IMR-90 (cell line): Measurements from ENCODE around the gene MRPS21. TPM values are rescaled to one million over a fixed set of nuclear protein-coding genes. Genes with fewer than 3 reads are reported as not detected.
A peak's percentile ranks its signal among the peaks of the same experiment; 100 is the strongest.

Source experiments
- ATAC-seq: fragments of 200-7000 bp; cut with Tn5 transposase; 2 replicates; pipeline ENCODE4 v1.9.1; 2020; ENCODE audit warnings: low read depth, mild to moderate bottlenecking, moderate library complexity
- BruUV-seq: library from RNA; stranded (reverse); fragments of 400-500 nt; replicated peaks from 2 replicates; lab custom pipeline; 2021; lab: Mats Ljungman, UMichigan
- CTCF ChIA-PET: fragments of 300-600 bp; formaldehyde crosslinking; extraction: SDS; loops from one replicate; lab custom pipeline; 2021; ENCODE audit warnings: antibody characterized with exemption; lab: Yijun Ruan, JAX
- POLR2A ChIA-PET: fragments of 300-600 bp; sonication (Branson Sonifier 250); formaldehyde crosslinking; loops from one replicate; lab custom pipeline; 2022; ENCODE audit warnings: antibody characterized with exemption; ENCODE audit not compliant: unreplicated experiment; lab: Charles Lee
- DNase-seq: peaks from one replicate; pipeline ENCODE4 v3.0.0; 2013
- H2AFZ ChIP-seq: replicated peaks from 2 replicates; pipeline ENCODE3; 2013; ENCODE audit warnings: low read length, mild to moderate bottlenecking; ENCODE audit not compliant: poor library complexity
- H2AK5ac ChIP-seq: 2 replicates; pipeline ENCODE4 v1.6.1; 2013; ENCODE audit warnings: low read depth, low read length, inconsistent platforms
- H2AK9ac ChIP-seq: replicated peaks from 2 replicates; pipeline ENCODE3; 2013; ENCODE audit warnings: mild to moderate bottlenecking, low read depth, low read length, moderate library complexity; ENCODE audit not compliant: poor library complexity
- H2BK120ac ChIP-seq: 2 replicates; pipeline ENCODE4 v1.6.1; 2013; ENCODE audit warnings: low read depth, low read length, inconsistent platforms
- H2BK15ac ChIP-seq: 3 replicates; pipeline ENCODE4 v1.6.1; 2013; ENCODE audit warnings: low read depth, low read length, inconsistent platforms
- H2BK20ac ChIP-seq: 2 replicates; pipeline ENCODE4 v1.6.1; 2013; ENCODE audit warnings: low read depth, mild to moderate bottlenecking, inconsistent platforms, low read length, moderate library complexity
- H2BK5ac ChIP-seq: 2 replicates; pipeline ENCODE4 v1.6.1; 2013; ENCODE audit warnings: mild to moderate bottlenecking, low read depth, low read length, inconsistent platforms; ENCODE audit not compliant: poor library complexity, severe bottlenecking
- H3K14ac ChIP-seq: replicated peaks from 2 replicates; pipeline ENCODE4 v1.6.1; 2013; ENCODE audit warnings: low read depth, low read length, inconsistent platforms
- H3K18ac ChIP-seq: 2 replicates; pipeline ENCODE4 v1.6.1; 2013; ENCODE audit warnings: low read depth, low read length, control low read depth
- H3K23ac ChIP-seq: 2 replicates; pipeline ENCODE4 v1.6.1; 2013; ENCODE audit warnings: low read depth, low read length, inconsistent platforms
- H3K27ac ChIP-seq: 2 replicates; pipeline ENCODE4 v1.5.1; 2013; ENCODE audit warnings: mild to moderate bottlenecking, control low read depth, low read length; ENCODE audit not compliant: insufficient read depth
- H3K27me3 ChIP-seq: 2 replicates; pipeline ENCODE4 v1.6.1; 2013; ENCODE audit warnings: low read length; ENCODE audit not compliant: control insufficient read depth, insufficient read depth
- H3K36me3 ChIP-seq: 2 replicates; pipeline ENCODE4 v1.6.1; 2013; ENCODE audit warnings: low read length, mixed read lengths; ENCODE audit not compliant: control insufficient read depth, insufficient read depth
- H3K4ac ChIP-seq: 2 replicates; pipeline ENCODE4 v1.6.1; 2013; ENCODE audit warnings: low read depth, low read length, inconsistent platforms
- H3K4me1 ChIP-seq: 2 replicates; pipeline ENCODE4 v1.6.1; 2013; ENCODE audit warnings: low read length, mixed read lengths; ENCODE audit not compliant: control insufficient read depth, insufficient read depth
- H3K4me2 ChIP-seq: 2 replicates; pipeline ENCODE4 v1.6.1; 2013; ENCODE audit warnings: low read depth, mild to moderate bottlenecking, control low read depth, low read length, moderate library complexity
- H3K4me3 ChIP-seq: 2 replicates; pipeline ENCODE4 v1.5.1; 2013; ENCODE audit warnings: low read depth, mild to moderate bottlenecking, control low read depth, low read length, moderate library complexity; ENCODE audit not compliant: insufficient read depth
- H3K56ac ChIP-seq: 2 replicates; pipeline ENCODE4 v1.6.1; 2013; ENCODE audit warnings: low read length, inconsistent platforms; ENCODE audit not compliant: insufficient read depth; ENCODE audit errors: extremely low read depth
- H3K79me1 ChIP-seq, 2 experiments: 2 replicates each; pipeline ENCODE4 v1.6.1; 2013; ENCODE audit warnings: low read length in 2 of 2, inconsistent platforms in 1 of 2, low read depth in 1 of 2
- H3K9ac ChIP-seq: 2 replicates; pipeline ENCODE4 v1.6.1; 2013; ENCODE audit warnings: low read depth, low read length, control low read depth
- H3K9me1 ChIP-seq: 2 replicates; pipeline ENCODE4 v1.6.1; 2013; ENCODE audit warnings: low read length, inconsistent platforms; ENCODE audit not compliant: insufficient read depth
- H3K9me3 ChIP-seq: 2 replicates; pipeline ENCODE4 v1.6.1; 2013; ENCODE audit warnings: low read length; ENCODE audit not compliant: control insufficient read depth, insufficient read depth
- H4K20me1 ChIP-seq: 2 replicates; pipeline ENCODE4 v1.6.1; 2013; ENCODE audit warnings: low read length, inconsistent platforms; ENCODE audit not compliant: insufficient read depth
- H4K5ac ChIP-seq: 2 replicates; pipeline ENCODE4 v1.6.1; 2013; ENCODE audit warnings: mild to moderate bottlenecking, low read depth, low read length, control low read depth
- H4K8ac ChIP-seq, 2 experiments: 2 replicates each; pipeline ENCODE4 v1.6.1; 2013; ENCODE audit warnings: low read depth in 2 of 2, low read length in 2 of 2, control low read depth in 1 of 2, inconsistent platforms in 1 of 2
- H4K91ac ChIP-seq: 2 replicates; pipeline ENCODE4 v1.6.1; 2013; ENCODE audit warnings: low read depth, low read length, inconsistent platforms; ENCODE audit not compliant: insufficient read depth
- BHLHE40 ChIP-seq: fragments of 150-350 bp; IDR thresholded peaks from 2 replicates; pipeline ENCODE4 v1.6.1; 2016; ENCODE audit warnings: mild to moderate bottlenecking, low read depth, low read length
- CEBPB ChIP-seq: IDR thresholded peaks from 2 replicates; pipeline ENCODE4 v1.6.1; 2012; ENCODE audit warnings: low read depth, low read length, improper control_type of control experiment
- ELK1 ChIP-seq: fragments of 150-350 bp; IDR thresholded peaks from 2 replicates; pipeline ENCODE4 v1.6.1; 2016; ENCODE audit warnings: low read depth, mild to moderate bottlenecking, low read length, moderate library complexity, borderline replicate concordance
- POLR2A ChIP-seq: IDR thresholded peaks from 2 replicates; pipeline ENCODE4 v1.6.1; 2012; ENCODE audit warnings: mild to moderate bottlenecking, low read depth, low read length
- RFX5 ChIP-seq: IDR thresholded peaks from 2 replicates; pipeline ENCODE4 v1.8.0; 2012; ENCODE audit warnings: low read depth, mild to moderate bottlenecking, low read length, moderate library complexity
- SMC3 ChIP-seq: fragments of 150-350 bp; IDR thresholded peaks from 2 replicates; pipeline ENCODE4 v1.6.1; 2016; ENCODE audit warnings: low read depth, mild to moderate bottlenecking, antibody characterized with exemption, low read length, moderate library complexity
- WGBS, 2 experiments: methylation state at CpG; one replicate each; pipeline versions ENCODE4 v1.1.5 to v1.1.7; 2013; ENCODE audit warnings: missing lambda C conversion rate in 2 of 2; ENCODE audit not compliant: insufficient read length in 1 of 2; ENCODE audit errors: extremely low coverage in 2 of 2; 5-methylcytosine and 5-hydroxymethylcytosine counted together
- dilution Hi-C: fragments of 300-500 bp; cut with HindIII; formaldehyde crosslinking; loops from one replicate; pipeline ENCODE4 v1.14.3; 2018; ENCODE audit warnings: low sequenced_read_pairs; ENCODE audit not compliant: unreplicated experiment
- in situ Hi-C: fragments of 300-500 bp; cut with MboI; formaldehyde crosslinking; loops from 3 replicates; pipeline ENCODE4 v1.14.3; 2019; ENCODE audit warnings: low sequenced_read_pairs, inconsistent platforms, mixed read lengths
- intact Hi-C: fragments of 100-400 bp; cut with micrococcal nuclease; formaldehyde crosslinking; loops from 2 replicates; pipeline ENCODE4 v1.10.0; 2022
- polyA plus RNA-seq, 3 experiments: library from polyadenylated mRNA; depleted of rRNA; stranded (reverse); fragments of >200 nt; gene quantifications; 2 replicates each; pipeline ENCODE4 v1.2.3, GENCODE V29; 2012; ENCODE audit warnings: low replicate concordance in 1 of 3
- total RNA-seq: library from RNA; depleted of rRNA; stranded (reverse); fragments of >200 nt; gene quantifications from 2 replicates; pipeline ENCODE4 v1.2.3, GENCODE V29; 2012

The MRPS21 gene
- total and polyA plus RNA-seq, 2 of the 4 experiments (the other 2 are of a cell fraction) = 52.3 to 74.6 TPM

- intact Hi-C loops (loop anchor here (5.0 kb wide), 1 partner anchor 46 kb away; the partner anchor contains the start of gene ANP32E), in situ Hi-C loops (no loop called here), dilution Hi-C loops (no loop called here)
- H2BK5ac ChIP-seq = no peak overlapping the region
- no CpG with 5 or more reads among the region's 12 CpGs for WGBS, 2 experiments
- no peak overlapping the region for H3K27ac ChIP-seq
- 0 out of 2 replicates have a peak overlapping the region, but pooled peaks have one; percentile 2 for H3K4ac ChIP-seq
- no peak overlapping the region for H4K8ac ChIP-seq
- no peak overlapping the region for H2BK15ac ChIP-seq
- peak overlapping the region; percentile 82; the same call in 1 of the 2 replicates for H3K23ac ChIP-seq
- H3K4me2 ChIP-seq = peak overlapping the region; percentile 84
- TF ChIP-seq BHLHE40 (no peak), POLR2A (no peak), SMC3 (no peak), CEBPB (no peak), RFX5 (no peak), ELK1 (no peak)
- no TSS peak for BruUV-seq
- H2BK20ac ChIP-seq = no peak overlapping the region
- no peaks in the 10 kb centered on the region for H3K9me1 ChIP-seq
- CTCF ChIA-PET = interaction anchor here (3.8 kb wide), 1 partner anchor 27 kb away, joined by 31 read pairs; no protein-coding TSS in a partner anchor
- DNase-seq (no peak), ATAC-seq (no peak)
- POLR2A ChIA-PET = no interaction called here
- peaks cover 17 to 21% of the 10 kb centered on the region in 2 experiments; a peak in 3 of 4 replicates for H3K79me1 ChIP-seq
- H3K4me3 ChIP-seq = peak overlapping the region; percentile 58
- H3K9me3 ChIP-seq = no peaks in the 10 kb centered on the region
- H3K9ac ChIP-seq = peak overlapping the region; percentile 54; the same call in 1 of the 2 replicates
- H3K36me3 ChIP-seq = peaks cover 11% of the 10 kb centered on the region
- no peaks in the 10 kb centered on the region for H4K20me1 ChIP-seq
- no peak overlapping the region for H2AK5ac ChIP-seq
- H3K14ac ChIP-seq = no peak overlapping the region
- H4K5ac ChIP-seq = no peak overlapping the region
- no peak overlapping the region for H2BK120ac ChIP-seq
- H4K91ac ChIP-seq = no peak overlapping the region
- H3K4me1 ChIP-seq = peaks cover 5% of the 10 kb centered on the region
- no peak overlapping the region for H3K56ac ChIP-seq
- H3K27me3 ChIP-seq = no peaks in the 10 kb centered on the region
- H2AK9ac ChIP-seq = peak overlapping the region; percentile 93
- no peak overlapping the region for H3K18ac ChIP-seq
- no peak overlapping the region for H2AFZ ChIP-seq
Measured at GRCh38 chr1:150283260-150283659, 10.4 kb upstream of the MRPS21 start.
